NCI-H2107 treated with DMSO at 0.1 percent for 48 hours (cell line): ENCODE measurements around the gene SSH2.
"Not testable (repeated sequence)": the region's sequence is repeated elsewhere in the genome, so short reads cannot be mapped to it uniquely, and the experiment has no call there.

ENCODE experiments used
- DNase-seq: peaks from one replicate; lab custom pipeline; 2025; ENCODE audit not compliant: unreplicated experiment; lab: John Stamatoyannopoulos, UW

Gene SSH2

DNA sequence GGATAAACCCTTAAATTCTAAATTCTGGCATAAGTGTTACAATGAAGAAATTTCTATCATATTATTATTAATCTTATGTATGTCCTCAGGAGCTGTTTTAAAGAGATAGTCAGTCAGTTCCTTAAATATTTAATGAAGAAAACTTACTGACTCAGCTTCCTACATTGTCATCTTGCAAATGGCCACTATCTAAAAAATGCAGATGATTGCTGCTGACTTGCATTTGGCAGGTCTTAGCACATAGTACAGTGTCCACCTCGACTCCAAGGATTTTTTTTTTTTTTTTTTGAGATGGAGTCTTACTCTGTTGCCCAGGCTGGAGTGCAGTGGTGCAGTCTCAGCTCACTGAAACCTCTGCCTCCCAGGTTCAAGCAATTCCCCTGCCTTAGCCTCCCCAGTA, 252.2 kb downstream of the SSH2 start:
- DNase-seq = no peak

DNA sequence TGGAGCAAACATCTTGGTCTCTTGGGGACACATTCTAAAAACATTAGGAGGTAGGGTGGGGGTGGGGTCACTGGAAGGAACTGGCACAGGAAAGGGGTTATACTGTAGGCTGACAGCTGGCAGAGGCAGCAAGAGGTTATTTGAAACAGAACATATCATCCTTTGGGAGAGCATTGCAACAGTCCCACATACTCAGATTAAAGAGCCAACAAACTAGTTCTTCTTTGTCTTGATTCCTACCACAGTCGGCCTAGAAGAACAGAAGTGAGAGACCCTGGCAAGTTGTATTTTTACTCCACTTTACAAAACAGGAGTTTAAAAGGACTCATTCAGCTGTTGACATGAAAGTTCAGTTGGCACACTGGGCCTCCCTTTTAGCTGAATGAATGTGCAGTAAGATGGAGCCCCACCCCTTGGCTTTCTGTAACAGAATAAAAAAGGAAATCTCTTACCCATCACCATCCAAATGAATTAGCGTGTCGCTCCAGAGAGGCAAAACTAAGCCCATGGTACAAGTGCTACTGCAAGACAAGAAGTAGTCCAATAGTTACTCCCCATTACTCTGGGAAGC, 252.7 kb downstream of the SSH2 start:
- no peak for DNase-seq

DNA sequence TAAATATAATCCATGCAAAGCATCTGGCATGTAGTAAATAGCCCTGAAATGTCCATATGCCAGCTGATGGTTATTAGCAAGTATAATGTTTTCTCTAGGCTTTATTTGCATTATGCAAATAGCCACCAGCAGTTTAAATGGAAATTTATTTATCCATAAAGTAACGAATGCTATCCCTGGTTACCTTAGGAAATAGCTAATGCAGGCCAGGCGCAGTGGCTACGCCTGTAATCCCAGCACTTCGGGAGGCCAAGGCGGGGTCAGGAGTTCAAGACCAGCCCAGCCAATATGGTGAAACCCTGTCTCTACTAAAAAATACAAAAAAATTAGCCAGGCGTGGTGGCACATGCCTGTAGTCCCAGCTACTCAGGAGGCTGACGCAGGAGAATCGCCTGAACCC, 254.1 kb downstream of the SSH2 start:
- not testable (repeated sequence) for DNase-seq

DNA sequence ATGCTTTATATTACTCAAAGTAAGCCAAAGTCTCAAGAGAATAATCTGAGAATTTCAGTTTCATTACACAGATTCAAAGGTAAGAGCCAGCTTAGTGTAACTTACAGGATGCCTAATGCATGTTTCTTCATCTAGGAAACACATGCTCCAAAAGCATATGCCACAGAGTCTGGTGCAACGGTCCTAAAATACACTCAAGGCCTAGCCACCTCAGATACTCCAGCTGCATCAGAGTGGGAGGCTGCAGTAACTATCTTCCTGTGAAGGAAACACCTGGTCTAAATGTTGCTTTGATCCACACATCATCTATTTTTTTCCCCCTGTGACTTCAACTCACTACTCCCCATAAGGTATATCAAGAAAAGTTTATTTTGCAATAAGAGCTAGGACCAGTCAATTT, 255.7 kb downstream of the SSH2 start:
- DNase-seq = no peak

DNA sequence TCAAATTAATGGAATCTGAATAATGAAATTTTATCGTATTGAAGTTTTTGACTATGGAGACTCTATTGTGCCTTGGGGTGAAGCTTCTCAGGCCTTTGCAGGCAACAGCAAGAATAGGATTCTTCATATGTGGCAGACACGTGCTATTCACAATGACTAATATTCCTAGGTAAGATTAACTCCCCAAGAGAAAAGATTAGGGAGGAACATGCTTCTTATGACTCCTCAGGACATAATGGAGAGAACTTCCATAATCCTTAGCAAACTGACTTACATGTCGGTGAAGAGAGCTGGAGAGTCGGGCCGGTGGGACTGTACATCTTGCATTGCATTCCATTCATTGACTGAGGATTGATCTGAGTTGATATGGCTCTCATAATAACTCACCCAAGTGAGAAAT, 258.4 kb downstream of the SSH2 start:
- DNase-seq = no peak

DNA sequence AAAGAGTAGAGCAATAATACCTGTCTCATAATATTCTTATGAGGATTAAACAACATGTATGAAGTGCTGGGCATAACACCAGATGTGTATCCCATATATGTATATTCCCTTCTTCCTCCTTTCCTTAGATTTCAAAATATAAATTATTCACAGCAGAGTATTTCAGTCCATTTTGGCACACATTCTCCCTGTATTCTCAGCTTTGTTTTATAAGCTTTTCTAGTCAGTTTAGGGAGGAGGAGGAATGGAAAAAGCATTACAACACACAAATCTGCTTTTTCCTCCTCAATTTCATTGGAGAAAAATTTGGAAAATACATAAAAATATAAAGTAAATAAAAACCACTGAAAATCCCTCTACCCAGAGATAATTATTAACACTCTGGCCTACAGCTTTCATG, 260.8 kb downstream of the SSH2 start:
- DNase-seq = no peak

DNA sequence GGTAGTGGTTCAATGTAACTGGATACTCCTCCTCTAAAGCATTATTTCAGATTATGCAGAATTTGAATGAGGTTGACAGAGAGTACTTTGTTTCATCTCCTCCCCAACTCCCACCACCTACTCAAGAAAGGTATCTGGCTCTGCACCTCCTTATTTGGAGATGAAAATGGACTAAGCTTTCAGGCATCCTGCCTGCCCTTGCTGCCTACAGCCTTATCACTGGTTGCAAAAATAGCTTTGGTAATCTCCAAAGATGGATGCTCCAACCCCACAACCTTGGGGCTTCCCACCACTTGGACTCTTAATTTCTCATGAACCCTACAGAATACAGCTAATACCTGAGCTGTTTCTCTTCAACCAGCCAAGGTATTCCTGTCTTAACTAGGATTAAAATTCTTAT, 262.1 kb downstream of the SSH2 start:
- no peak for DNase-seq

DNA sequence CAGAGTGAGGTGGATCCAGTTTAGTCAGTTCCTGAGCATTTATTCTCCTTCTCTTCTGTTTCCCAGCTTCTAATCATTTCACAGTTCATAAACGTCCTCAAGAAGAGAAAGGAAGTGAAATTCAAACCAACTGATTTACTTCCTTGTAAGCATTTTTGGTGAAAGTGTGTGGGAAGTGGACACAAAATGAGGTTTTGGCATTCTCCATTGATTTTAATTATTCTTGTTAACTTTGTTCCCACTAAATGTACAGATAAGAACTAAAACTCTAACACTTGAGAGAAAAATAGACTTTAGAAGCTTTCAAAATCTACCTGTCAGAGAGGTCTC, 264.6 kb downstream of the SSH2 start:
- no peak for DNase-seq

DNA sequence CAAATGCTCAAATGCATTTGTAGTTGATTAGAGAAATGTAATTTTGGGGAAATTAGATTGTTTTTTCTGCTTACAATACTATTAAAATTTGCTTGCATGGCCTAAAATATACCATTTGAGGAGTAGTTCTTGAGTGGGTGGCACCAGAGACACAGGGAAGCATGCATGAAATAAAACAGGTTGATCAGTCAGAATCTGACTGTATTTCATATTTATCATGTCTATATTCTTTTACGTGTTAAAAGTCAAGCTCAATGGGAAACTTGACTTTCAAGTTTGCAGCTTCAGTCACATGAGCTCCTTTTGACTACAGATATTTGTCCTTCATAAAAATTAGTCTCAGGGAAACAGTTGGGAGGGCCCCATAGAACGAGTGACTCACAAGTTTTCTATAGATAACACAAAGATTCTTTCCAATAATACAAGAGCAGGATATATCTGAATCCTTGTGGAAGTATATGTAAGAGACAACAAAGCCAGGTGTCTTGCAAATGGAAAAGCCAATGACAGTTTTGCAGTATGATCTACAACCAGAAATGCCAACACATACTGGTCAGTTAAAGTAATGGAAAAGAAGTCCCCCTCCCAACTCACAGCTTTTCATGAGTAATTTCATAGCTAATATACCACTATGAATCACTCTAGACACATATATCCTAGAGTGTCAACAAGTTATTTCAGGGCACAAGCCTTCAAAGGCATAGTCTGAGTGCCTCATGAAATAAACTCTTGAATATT, 265.1 kb downstream of the SSH2 start:
- no peak for DNase-seq

DNA sequence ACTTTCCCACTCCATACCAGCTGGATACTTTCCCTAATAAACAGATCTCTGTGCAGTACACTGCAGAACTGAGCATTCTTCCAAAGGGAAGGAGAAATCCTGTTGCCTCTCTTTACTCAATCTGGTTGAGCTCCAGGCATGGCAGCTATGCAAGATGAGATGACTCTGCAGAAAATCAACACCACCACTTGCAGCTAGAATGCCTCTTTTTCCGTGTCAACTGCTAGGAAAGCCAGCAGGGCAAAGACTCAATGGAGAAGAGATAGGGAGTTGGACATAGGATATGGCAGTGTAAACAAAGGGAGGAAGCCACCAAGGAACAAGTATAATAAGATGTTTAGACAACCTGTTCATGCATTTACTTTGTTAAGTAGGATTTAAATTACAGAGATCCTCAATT, 266.9 kb downstream of the SSH2 start:
- DNase-seq = no peak

DNA sequence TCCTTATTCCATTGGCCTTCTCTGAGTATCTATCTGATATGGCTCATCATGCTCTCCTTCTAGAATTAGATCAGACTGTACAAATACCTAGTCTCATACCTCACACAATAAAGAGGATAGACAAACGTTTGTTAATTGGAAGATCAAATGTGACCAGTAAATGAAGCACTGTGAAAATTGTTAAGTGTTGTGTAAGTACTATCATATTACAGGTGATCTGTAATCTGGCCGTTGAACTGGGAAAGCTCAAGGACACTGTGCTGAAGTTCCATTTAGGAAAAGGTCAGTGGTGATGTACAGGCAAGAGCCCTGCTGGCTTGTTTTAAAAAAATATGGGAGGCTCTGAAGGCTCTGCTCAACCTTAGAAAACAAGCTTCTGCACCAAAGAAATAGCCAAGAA, 268.8 kb downstream of the SSH2 start:
- no peak for DNase-seq

DNA sequence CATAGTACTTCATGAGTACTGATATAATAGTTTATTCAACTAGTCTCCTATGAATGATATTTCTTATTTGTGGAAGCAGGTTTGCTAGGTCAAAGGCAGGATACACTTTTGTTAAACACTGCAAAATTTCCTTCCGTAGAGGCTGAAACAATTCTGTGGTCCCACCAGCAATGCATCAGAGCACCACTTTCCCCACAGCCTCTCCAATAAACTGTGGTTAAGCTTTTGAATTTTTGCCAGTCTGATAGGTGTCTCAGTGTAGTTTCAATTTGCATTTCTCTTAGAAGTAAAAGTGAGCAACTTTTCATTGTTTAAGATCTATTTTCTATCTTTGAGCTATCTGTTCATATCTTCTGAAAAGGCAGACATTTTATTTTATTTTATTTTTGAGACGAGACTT, 270.9 kb downstream of the SSH2 start:
- DNase-seq = no peak

DNA sequence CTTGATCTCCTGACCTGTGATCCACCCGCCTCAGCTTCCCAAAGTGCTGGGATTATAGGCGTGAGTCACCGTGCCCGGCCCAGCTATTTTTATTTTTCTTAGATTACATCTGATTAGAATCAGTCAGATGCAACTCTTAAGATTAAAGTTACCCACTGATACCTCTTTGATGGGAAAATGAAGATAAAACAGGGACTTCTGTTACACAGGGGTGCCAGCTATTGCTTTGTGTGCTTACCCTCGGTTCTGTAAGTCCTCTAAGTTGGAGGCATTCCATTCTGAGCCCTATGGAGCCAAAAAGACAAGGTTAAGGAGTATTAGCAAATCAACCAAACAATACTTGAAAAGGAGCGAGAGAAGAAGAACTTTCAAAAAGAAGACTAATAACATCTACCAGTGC, 274.7 kb downstream of the SSH2 start:
- DNase-seq = no peak

DNA sequence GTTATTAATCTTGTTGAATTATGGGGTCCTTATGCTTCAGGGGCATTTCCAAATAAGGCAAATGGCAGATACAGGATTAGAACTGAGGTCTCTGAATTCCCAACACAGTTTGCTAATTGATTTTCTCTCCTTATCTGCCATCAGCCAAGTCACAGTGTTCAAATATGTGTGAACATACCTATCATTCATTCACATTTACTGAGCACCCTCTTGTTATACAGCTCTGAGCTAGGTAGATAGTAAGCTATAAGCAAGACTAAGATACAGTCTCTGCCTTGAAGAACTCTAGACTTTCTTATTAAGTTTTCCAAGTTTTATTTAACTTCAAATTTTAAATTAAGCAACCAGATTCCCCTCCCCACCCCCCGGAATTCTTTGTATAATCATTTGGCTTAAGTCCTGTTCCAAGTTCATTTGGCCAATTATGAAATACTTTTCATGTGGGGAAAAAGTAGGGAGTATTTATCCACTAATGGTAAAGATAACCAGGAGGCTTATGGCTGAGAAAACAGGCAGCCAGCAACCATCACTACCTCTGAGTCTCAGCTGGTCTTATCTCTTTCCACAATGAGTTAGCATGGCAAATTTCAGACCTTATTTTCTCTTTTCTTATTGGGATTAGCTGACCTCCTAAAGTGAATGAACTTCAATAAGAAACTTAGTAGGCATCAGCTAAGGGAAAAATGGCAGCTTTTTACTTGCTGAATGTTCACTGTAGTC, 275.9 kb downstream of the SSH2 start:
- DNase-seq = no peak

DNA sequence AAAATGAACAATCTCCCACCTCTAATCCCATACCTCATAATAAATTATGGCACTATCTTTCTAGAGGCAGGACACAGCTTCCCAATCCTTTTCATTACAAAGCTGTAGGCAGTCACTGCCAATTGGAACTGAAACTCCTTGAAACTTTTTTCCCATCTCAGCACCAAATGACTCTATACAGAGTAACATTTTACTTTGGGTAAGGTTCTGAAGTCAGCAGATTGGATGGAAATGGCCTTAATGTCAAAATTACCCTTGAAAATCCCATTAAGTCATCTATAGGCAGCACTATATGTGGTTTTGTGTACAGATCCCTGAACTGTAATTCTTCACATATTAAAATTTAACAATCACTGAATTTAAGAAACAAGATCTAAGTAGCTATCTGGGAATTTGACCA, 277.1 kb downstream of the SSH2 start:
- DNase-seq = no peak

DNA sequence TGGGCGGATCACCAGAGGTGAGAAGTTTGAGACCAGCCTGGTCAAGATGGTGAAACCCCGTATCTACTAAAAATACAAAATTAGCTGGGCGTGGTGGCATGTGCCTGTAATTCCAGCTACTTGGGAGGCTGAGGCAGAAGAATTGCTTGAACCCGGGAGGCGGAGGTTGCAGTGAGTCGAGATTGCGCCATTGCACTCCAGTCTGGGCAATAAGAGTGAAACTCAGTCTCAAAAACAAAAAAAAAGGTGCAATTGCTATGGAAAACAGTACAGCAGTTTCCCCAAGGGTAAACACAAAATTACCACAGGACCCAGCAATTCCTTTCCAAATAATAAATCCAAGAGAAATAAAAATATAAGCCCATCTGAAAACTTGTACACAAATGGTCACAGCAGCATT, 278.1 kb downstream of the SSH2 start:
- DNase-seq = not testable (repeated sequence)

DNA sequence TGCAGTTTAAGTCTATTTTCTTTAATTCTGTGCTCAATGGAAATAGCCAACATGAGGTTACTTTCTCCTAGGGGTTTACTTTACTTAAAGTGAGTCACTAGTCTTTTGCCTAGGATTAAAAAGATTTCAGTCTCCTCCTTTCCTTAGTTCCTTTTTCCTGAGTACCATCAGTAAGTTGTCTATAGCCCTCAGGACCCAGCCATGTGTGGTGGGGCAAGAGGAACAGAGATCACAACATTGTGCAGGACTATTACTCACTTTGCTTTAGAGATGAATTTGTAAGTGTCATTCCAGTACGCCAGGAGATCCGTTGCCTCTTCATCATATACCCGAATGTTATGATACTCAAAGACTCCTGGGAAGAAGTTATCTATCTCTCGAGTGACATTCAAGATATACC, 279.6 kb downstream of the SSH2 start:
- DNase-seq = no peak

DNA sequence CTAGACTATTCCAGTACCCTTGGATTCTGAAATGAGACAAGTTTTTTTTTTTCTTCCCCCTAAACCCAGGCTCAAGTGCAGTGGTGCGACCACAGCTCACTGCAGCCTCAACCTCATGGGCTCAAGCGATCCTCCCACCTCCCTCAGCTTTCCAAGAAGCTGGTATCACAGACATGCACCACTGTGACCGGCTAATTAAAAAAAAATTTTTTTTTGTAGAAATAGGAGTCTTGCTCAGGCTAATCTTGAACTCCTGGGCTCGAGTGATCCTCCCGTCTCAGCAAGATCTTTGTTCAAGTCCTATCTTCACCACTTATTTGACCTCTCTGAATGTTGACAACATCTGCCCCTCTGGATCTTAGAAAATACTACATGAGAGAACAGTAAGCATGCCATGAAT, 280.7 kb downstream of the SSH2 start:
- no peak for DNase-seq

DNA sequence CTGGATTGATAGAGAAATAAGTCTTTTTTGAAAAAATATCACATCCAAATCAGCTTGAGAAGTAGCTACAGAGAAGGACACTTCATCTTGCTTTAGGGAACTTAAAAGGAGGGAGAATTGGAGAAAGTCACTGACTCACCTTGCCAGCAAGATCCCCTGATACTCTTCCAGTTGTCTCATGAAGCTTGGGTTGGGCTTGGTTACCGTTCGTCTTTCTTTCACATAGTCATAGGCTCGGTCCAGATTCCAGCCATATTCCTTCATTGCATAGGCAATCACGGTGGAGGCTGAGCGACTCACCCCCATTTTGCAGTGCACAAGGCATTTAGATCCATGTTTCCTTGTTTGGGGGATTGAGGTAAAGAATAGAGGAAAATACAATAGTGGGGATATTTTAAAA, 282.0 kb downstream of the SSH2 start:
- DNase-seq = no peak

DNA sequence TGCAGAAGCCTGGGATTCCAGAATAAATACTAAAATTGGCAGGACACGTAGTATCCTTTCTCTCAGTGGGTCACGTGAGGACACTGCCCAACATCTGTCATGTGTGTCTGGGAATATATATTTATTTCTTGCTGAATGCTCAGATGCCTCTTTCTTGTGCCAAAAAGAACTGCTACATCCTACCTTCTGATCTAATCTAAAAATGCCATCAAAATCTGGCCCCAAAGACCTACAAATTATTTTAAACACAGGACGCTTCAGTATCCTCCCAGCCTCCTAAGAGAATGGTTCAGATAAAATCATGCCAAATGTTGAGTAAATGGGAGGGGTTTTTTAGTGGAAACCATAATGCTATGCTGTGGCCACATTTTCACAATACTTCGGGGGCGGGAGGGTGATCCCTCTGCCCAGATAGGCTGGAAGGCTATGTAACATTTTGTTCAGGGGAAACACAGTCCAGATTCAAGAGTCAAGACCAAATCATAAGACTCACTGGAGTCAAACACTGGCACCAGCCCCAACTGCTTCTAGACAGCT, 284.4 kb downstream of the SSH2 start:
- no peak for DNase-seq

DNA sequence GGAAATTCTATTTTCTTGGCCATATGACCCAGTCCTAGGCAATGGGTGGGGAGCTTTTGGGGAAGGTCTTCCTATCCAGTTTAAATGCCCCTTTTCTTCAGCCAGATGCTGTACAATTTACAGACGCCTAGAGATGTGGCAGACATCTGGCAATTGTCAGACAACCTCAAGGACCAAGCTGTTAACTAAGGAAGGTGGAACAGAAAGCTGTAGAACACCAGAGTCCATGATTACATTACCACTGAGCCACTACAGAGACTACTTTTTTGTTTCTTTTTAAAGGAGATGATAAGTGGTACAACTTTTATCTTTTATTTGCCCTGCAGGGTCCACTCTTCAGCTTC, 286.2 kb downstream of the SSH2 start:
- no peak for DNase-seq

DNA sequence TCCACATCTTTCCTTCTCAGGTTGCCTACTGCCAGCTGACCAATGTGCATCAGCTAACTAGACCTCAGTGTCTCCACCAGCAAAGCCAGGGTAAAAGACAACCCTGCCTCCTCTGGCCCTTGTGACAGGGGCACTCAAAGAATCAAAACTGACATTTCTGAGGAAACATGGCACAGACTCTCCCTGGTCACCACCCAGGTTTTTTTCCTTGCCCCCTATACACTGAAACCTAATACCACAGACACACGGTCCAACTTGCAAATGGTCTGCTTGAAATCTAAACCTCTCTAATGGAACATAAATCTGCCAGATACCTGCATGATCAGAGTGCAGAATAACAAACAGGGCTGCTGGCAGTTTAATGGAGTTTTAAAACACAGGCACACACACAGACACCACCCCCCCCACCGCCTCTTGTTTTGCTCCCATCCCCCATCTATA, 287.8 kb downstream of the SSH2 start:
- peak; percentile 63 for DNase-seq
